ENCODE measurements around the gene CTXND1.
"Not testable (repeated sequence)": the region's sequence is repeated elsewhere in the genome, so short reads cannot be mapped to it uniquely, and the experiment has no call there.

CTXND1 gene

GRCh38 chr15:80252121-80252518, at the start of gene CTXND1:
CTXND1 (minus strand) TSS chr15:80252213; CDS start chr15:80201949, 50,264 bp downstream.
- no peak for DNase-seq (ENCODE audit: low read depth)

- no peak for DNase-seq (ENCODE audit: low read depth)
Observed at GRCh38 chr15:80301472-80301871, 49.5 kb upstream of the CTXND1 start.

- DNase-seq (ENCODE audit: low read depth): not testable (repeated sequence)
Observed at GRCh38 chr15:80295777-80296176, 43.8 kb upstream of the CTXND1 start.

- no peak for DNase-seq (ENCODE audit: low read depth)
Observed at GRCh38 chr15:80292079-80292478, 40.1 kb upstream of the CTXND1 start.

GRCh38 chr15:80290891-80291290, 38.9 kb upstream of the CTXND1 start:
- DNase-seq (ENCODE audit: low read depth): not testable (repeated sequence)

- DNase-seq (ENCODE audit: low read depth): no peak
Observed at GRCh38 chr15:80289528-80290495, 37.8 kb upstream of the CTXND1 start.

- no peak for DNase-seq (ENCODE audit: low read depth)
Observed at GRCh38 chr15:80288131-80288530, 36.1 kb upstream of the CTXND1 start.

GRCh38 chr15:80286055-80286454, 34.0 kb upstream of the CTXND1 start:
- no peak for DNase-seq (ENCODE audit: low read depth)

- no peak for DNase-seq (ENCODE audit: low read depth)
Observed at GRCh38 chr15:80285379-80285778, 33.4 kb upstream of the CTXND1 start.

- DNase-seq (ENCODE audit: low read depth): no peak
Observed at GRCh38 chr15:80283531-80283930, 31.5 kb upstream of the CTXND1 start.

GRCh38 chr15:80277147-80277546, 25.1 kb upstream of the CTXND1 start:
- no peak for DNase-seq (ENCODE audit: low read depth)

GRCh38 chr15:80275961-80276360, 23.9 kb upstream of the CTXND1 start:
- DNase-seq (ENCODE audit: low read depth): peak; percentile 30

GRCh38 chr15:80274996-80275395, 23.0 kb upstream of the CTXND1 start:
- no peak for DNase-seq (ENCODE audit: low read depth)

GRCh38 chr15:80274554-80274953, 22.5 kb upstream of the CTXND1 start:
- no peak for DNase-seq (ENCODE audit: low read depth)

GRCh38 chr15:80272987-80273386, 21.0 kb upstream of the CTXND1 start:
- DNase-seq (ENCODE audit: low read depth): no peak

GRCh38 chr15:80270472-80270871, 18.5 kb upstream of the CTXND1 start:
- DNase-seq (ENCODE audit: low read depth): no peak

- DNase-seq (ENCODE audit: low read depth): no peak
Observed at GRCh38 chr15:80268101-80268500, 16.1 kb upstream of the CTXND1 start.

- DNase-seq (ENCODE audit: low read depth): no peak
Observed at GRCh38 chr15:80267658-80268057, 15.6 kb upstream of the CTXND1 start.

- no peak for DNase-seq (ENCODE audit: low read depth)
Observed at GRCh38 chr15:80266745-80267144, 14.7 kb upstream of the CTXND1 start.

GRCh38 chr15:80266113-80266512, 14.1 kb upstream of the CTXND1 start:
- no peak for DNase-seq (ENCODE audit: low read depth)

GRCh38 chr15:80265021-80265420, 13.0 kb upstream of the CTXND1 start:
- no peak for DNase-seq (ENCODE audit: low read depth)

GRCh38 chr15:80264031-80264430, 12.0 kb upstream of the CTXND1 start:
- DNase-seq (ENCODE audit: low read depth): no peak

GRCh38 chr15:80260551-80260950, 8.5 kb upstream of the CTXND1 start:
- DNase-seq (ENCODE audit: low read depth): no peak

Data from HS-5 (cell line).